Spleen (tissue), 11 donors: ENCODE measurements around the gene CBARP. TPM values are rescaled to one million over a fixed set of nuclear protein-coding genes. Genes with fewer than 3 reads are reported as not detected.
"Not testable (repeated sequence)": the region's sequence is repeated elsewhere in the genome, so short reads cannot be mapped to it uniquely, and the experiment has no call there.

ENCODE experiments used
- DNase-seq: peaks from one replicate; pipeline ENCODE4 v3.0.0-alpha.2; 2020
- H3K27ac ChIP-seq, 8 donors: fragments of 200-600 bp; sonication (generic) in 7 of 8; 1 replicate in 4 of 8; 2 replicates in 4 of 8; pipeline versions ENCODE4 v1.5.0 to v1.8.0; 2016 to 2021; ENCODE audit warnings: inconsistent platforms in 4 of 8, mild to moderate bottlenecking in 4 of 8, moderate library complexity in 1 of 8
- H3K27me3 ChIP-seq, 7 donors: fragments of 200-600 bp; sonication (generic) in 6 of 7; replicated peaks in 1 of 7; 1 replicate in 4 of 7; 2 replicates in 3 of 7; pipeline versions ENCODE4 v1.5.0 to v1.8.0; 2016 to 2021; ENCODE audit warnings: inconsistent platforms in 3 of 7, mild to moderate bottlenecking in 1 of 7
- H3K36me3 ChIP-seq, 6 donors: fragments of 200-600 bp; sonication (generic) in 5 of 6; 1 replicate in 4 of 6; 2 replicates in 2 of 6; pipeline versions ENCODE4 v1.5.0 to v1.8.0; 2016 to 2021; ENCODE audit warnings: inconsistent platforms in 2 of 6
- H3K4me1 ChIP-seq, 6 donors: fragments of 200-600 bp; sonication (generic) in 5 of 6; 1 replicate in 3 of 6; 2 replicates in 3 of 6; pipeline versions ENCODE4 v1.5.0 to v1.8.0; 2016 to 2021; ENCODE audit warnings: inconsistent platforms in 3 of 6
- H3K4me3 ChIP-seq, 8 donors: fragments of 200-600 bp; sonication (generic) in 7 of 8; 1 replicate in 4 of 8; 2 replicates in 4 of 8; pipeline versions ENCODE4 v1.5.0 to v1.8.0; 2016 to 2021; ENCODE audit warnings: inconsistent platforms in 4 of 8, mild to moderate bottlenecking in 4 of 8, moderate library complexity in 2 of 8
- H3K9me3 ChIP-seq, 8 donors: fragments of 200-600 bp; sonication (generic) in 7 of 8; 1 replicate in 4 of 8; 2 replicates in 4 of 8; pipeline versions ENCODE4 v1.5.0 to v1.8.0; 2016 to 2021; ENCODE audit warnings: inconsistent platforms in 4 of 8
- CTCF ChIP-seq, 11 experiments: fragments of 200-600 bp in 7 of 11; fragments of 450-650 bp in 4 of 11; sonication (generic) in 4 of 11; IDR thresholded peaks in 8 of 11; conservative IDR thresholded peaks in 3 of 11; 1 replicate in 7 of 11; 2 replicates in 4 of 11; pipeline versions ENCODE4 v1.4.0 to v1.8.0; 2016 to 2021; ENCODE audit warnings: antibody characterized with exemption in 11 of 11, inconsistent platforms in 4 of 11, mild to moderate bottlenecking in 1 of 11
- POLR2A ChIP-seq, 3 donors: fragments of 450-650 bp; IDR thresholded peaks; one replicate each; pipeline ENCODE4 v1.5.1; 2017; ENCODE audit warnings: antibody characterized with exemption in 3 of 3, mild to moderate bottlenecking in 1 of 3
- POLR2AphosphoS5 ChIP-seq, 3 donors: sonication (generic); formaldehyde crosslinking; IDR thresholded peaks; one replicate each; pipeline ENCODE4 v1.5.1; 2017; ENCODE audit warnings: antibody characterized with exemption in 3 of 3
- WGBS, 5 donors: extraction: QIAGEN DNeasy Blood & Tissue Kit in 3 of 5; methylation state at CpG; one replicate each; pipeline versions ENCODE4 v1.1.5 to v1.1.7; 2013 to 2018; 5-methylcytosine and 5-hydroxymethylcytosine counted together
- intact Hi-C: fragments of 100-400 bp; cut with DNase I; formaldehyde crosslinking; loops from one replicate; pipeline ENCODE4 v1.15.0; 2023; ENCODE audit warnings: low total_unique reads
- polyA plus RNA-seq, 3 donors: library from polyadenylated mRNA; stranded (reverse); fragments of 200-250 nt; gene quantifications; one replicate each; pipeline ENCODE4 v1.2.1, GENCODE V29; 2013
- total RNA-seq, 7 donors: library from RNA; depleted of rRNA in 3 of 7; stranded (reverse); fragments of >200 nt in 3 of 7; fragmentation: NEBNext Ultra II Directional in 4 of 7; extraction: Animal tissue kit (Norgen Biotek cat#: 25700) in 4 of 7; gene quantifications; one replicate each; pipeline versions ENCODE4 v1.1.0 to v1.2.1, GENCODE V29; 2016 to 2021
- donor health status: healthy with polysubstance abuse.
- donor health status: DM: no; HTN: no; CAD: no; lungs with moderate emphysema.
- donor health status: DM: no; HTN: no; CAD: no.
- donor health status: Bipolar disorder and iron deficiency.
- donor health status: healthy.
- donor health status: DM: no; HTN: no; CAD: no.
- donor health status: DM: yes; HTN: yes; CAD: no.

Gene CBARP
- total and polyA plus RNA-seq, 10 donors, result 0.05 to 1.2 (median 0.41) TPM; not detected in 2

- H3K4me1 ChIP-seq, result peaks cover 51 to 100% (median 92%) of the 10 kb centered on the region in 6 donors
- TF ChIP-seq POLR2AphosphoS5 (IDR thresholded peaks at IDR 0.05) (peak in 2 of 3 donors; percentile 32 to 73), POLR2A (IDR thresholded peaks at IDR 0.05) (no peak), CTCF (IDR thresholded peaks at IDR 0.05 in 8 of 11, conservative IDR thresholded peaks at IDR 0.05 in 3 of 11) (no peak)
- peak overlapping the region in 3 of 8 donors; percentile 15 to 87 (median 52) for H3K27ac ChIP-seq
- no peaks in the 10 kb centered on the region for H3K9me3 ChIP-seq
- 69 to 84% (median 76%) methylated on average over 29 to 33 of the region's 33 CpGs for WGBS, 5 donors
- DNase-seq, result peak; percentile 77
- intact Hi-C loops, result no loop called here
- no peaks in the 10 kb centered on the region for H3K27me3 ChIP-seq
- H3K4me3 ChIP-seq, result peak overlapping the region in 1 of 8 donors; percentile 8
- H3K36me3 ChIP-seq, result peaks cover 0 to 71% (median 20%) of the 10 kb centered on the region in 6 donors
These were observed 26.1 kb downstream of the CBARP start for GRCh38 chr19:1211494-1212234.

DNA sequence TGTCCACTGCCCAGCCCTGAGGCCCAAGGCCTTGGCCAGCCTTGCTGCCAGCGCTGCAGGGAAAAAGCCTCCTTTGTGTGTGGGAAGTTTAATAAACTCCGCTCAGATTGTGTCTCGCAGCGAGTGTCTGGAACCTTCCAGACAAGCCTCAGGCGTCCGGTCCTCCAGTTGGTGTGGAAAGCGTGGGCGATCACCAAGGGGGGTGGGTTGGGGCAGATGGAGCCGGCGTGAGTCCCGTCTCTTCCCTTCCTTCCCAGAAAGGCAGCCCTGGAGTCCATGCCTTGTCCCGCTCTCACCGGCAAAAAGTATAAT, 27.6 kb downstream of the CBARP start:
- TF ChIP-seq POLR2AphosphoS5 (IDR thresholded peaks at IDR 0.05), result no peak
- TF ChIP-seq POLR2A (IDR thresholded peaks at IDR 0.05), result no peak
- TF ChIP-seq CTCF (IDR thresholded peaks at IDR 0.05 in 8 of 11, conservative IDR thresholded peaks at IDR 0.05 in 3 of 11), result no peak
- Histone ChIP-seq H3K4me3 (no peak overlapping the region), H3K4me1 (peaks cover 47 to 92% (median 86%) of the 10 kb centered on the region in 6 donors), H3K9me3 (no peaks in the 10 kb centered on the region), H3K27ac (peak overlapping the region in 1 of 8 donors; percentile 8), H3K36me3 (peaks cover 0 to 56% (median 17%) of the 10 kb centered on the region in 6 donors), H3K27me3 (no peaks in the 10 kb centered on the region)
- DNase-seq, result no peak
- WGBS, 5 donors, result 88 to 94% (median 93%) methylated on average over 13 of the region's 13 CpGs
- intact Hi-C loops, result no loop called here

DNA sequence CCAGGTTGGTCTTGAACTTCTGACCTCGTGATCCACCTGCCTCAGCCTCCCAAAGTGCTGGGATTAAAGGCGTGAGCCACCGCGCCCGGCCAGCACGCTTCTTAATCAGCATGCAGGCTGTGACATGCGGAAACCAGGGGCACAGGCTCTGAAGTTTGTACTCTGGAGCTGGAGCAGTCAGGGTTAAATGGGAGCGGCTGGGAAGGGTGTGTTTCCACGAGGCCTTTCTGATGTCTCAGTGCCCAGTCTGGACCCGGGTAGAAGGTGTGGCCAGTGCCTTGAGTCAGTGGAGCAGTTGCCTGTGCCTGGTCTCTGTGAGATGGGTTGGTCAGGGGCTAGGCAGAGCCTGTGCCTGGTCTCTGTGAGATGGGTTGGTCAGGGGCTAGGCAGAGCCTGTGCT, 29.0 kb downstream of the CBARP start:
- intact Hi-C loops, H3K27me3 ChIP-seq, H3K9me3 ChIP-seq, DNase-seq: not testable (repeated sequence)
- peak overlapping the region in 4 of 8 donors; percentile 10 to 92 (median 63) for H3K27ac ChIP-seq
- 67 to 81% (median 78%) methylated on average over 10 of the region's 10 CpGs for WGBS, 5 donors
- H3K36me3 ChIP-seq, result peaks cover 0 to 47% (median 17%) of the 10 kb centered on the region in 6 donors
- H3K4me1 ChIP-seq, result peaks cover 45 to 92% (median 82%) of the 10 kb centered on the region in 6 donors
- peak overlapping the region in 2 of 8 donors; percentile 5 to 12 for H3K4me3 ChIP-seq

DNA sequence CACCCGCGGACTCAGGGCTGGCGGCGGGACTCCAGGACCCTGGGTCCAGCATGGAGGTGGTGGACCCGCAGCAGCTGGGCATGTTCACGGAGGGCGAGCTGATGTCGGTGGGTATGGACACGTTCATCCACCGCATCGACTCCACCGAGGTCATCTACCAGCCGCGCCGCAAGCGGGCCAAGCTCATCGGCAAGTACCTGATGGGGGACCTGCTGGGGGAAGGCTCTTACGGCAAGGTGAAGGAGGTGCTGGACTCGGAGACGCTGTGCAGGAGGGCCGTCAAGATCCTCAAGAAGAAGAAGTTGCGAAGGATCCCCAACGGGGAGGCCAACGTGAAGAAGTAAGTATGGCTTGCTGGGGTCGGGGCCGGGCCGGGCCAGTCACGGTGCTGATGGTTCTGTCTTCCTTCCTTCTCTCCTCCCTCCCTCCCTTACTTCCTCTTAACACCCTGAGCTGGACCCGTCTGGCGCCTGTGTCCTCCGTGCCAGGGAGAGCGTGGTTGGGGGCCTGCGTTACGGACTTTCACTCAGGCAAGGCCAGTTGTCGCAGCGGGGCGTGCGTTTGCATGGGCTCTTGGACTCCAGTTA, 30.8 kb downstream of the CBARP start:
- WGBS, 5 donors, result 1 to 2% (median 1%) methylated on average over 34 to 38 of the region's 38 CpGs
- peaks cover 38 to 84% (median 74%) of the 10 kb centered on the region in 6 donors for H3K4me1 ChIP-seq
- no peak for TF ChIP-seq CTCF (IDR thresholded peaks at IDR 0.05 in 8 of 11, conservative IDR thresholded peaks at IDR 0.05 in 3 of 11)
- TF ChIP-seq POLR2A (IDR thresholded peaks at IDR 0.05), result no peak
- TF ChIP-seq POLR2AphosphoS5 (IDR thresholded peaks at IDR 0.05), result no peak
- peak overlapping the region; percentile 72 to 92 (median 86) for H3K27ac ChIP-seq
- H3K9me3 ChIP-seq, result no peaks in the 10 kb centered on the region
- peak; percentile 90 for DNase-seq
- H3K27me3 ChIP-seq, result no peaks in the 10 kb centered on the region
- H3K36me3 ChIP-seq, result peaks cover 0 to 32% (median 13%) of the 10 kb centered on the region in 6 donors
- intact Hi-C loops, result no loop called here
- H3K4me3 ChIP-seq, result peak overlapping the region; percentile 52 to 92 (median 76)
